Endothelial cell of umbilical vein (primary cell): Measurements from ENCODE around the gene C11orf24.

Experiments used
- CTCF ChIP-seq, 2 donors: IDR thresholded peaks; 1 replicate in 1 of 2; 2 replicates in 1 of 2; pipeline ENCODE4 v1.5.1; 2011; ENCODE audit warnings: low read length in 2 of 2, mild to moderate bottlenecking in 2 of 2, moderate library complexity in 2 of 2, control low read depth in 1 of 2, inconsistent platforms in 1 of 2, low read depth in 1 of 2; ENCODE audit not compliant: insufficient read depth in 1 of 2; ENCODE audit errors: extremely low read depth in 1 of 2
- EZH2 ChIP-seq: IDR thresholded peaks from 2 replicates; pipeline ENCODE4 v1.6.1; 2012; ENCODE audit warnings: borderline replicate concordance, low read depth, mild to moderate bottlenecking, moderate library complexity, low read length, inconsistent platforms; ENCODE audit not compliant: severe bottlenecking
- JUN ChIP-seq: IDR thresholded peaks from 2 replicates; pipeline ENCODE4 v1.6.1; 2011; ENCODE audit warnings: borderline replicate concordance, low read depth; ENCODE audit not compliant: insufficient read length, insufficient read depth
- POLR2A ChIP-seq: IDR thresholded peaks from 2 replicates; pipeline ENCODE4 v1.6.1; 2012; ENCODE audit warnings: low read depth, mild to moderate bottlenecking, control low read depth, low read length

DNA sequence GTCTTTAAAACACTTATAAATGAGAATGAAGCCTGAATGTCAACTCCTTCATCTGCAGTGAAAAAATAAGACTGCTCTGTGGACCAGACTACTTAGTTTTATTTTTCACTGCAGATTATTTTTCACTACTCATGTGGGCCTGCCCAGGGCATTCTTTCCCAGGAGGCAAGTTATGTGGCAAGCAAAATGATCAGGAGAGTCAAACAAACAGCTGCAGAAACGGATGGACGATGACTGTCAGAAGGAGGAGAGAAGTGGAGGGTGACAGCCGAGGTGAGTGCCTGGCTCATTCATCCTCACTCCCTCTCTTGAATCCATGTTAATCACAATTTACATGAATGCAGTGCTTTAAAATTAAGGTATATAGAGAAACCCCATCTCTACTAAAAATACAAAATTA lies 34.9 kb upstream of the C11orf24 start:
- no peak for TF ChIP-seq POLR2A
- no peak for TF ChIP-seq JUN
- TF ChIP-seq CTCF (IDR thresholded peaks at IDR 0.05; ENCODE audit: extremely low read depth in 1 of 2, insufficient read depth in 1 of 2, low read depth in 1 of 2, low read length in 2 of 2) = no peak
- TF ChIP-seq EZH2 = no peak
